GM19238 (cell line): ENCODE data around the gene RAP1B.

Source experiments
- DNase-seq: peaks from one replicate; pipeline ENCODE4 v3.0.0; 2011; ENCODE audit warnings: low spot score; ENCODE audit not compliant: insufficient read length

The RAP1B gene

GRCh38 chr12:68699486-68699885 lies 88.8 kb downstream of the RAP1B start:
- DNase-seq = no peak
